Activated naive CD8-positive, alpha-beta T cell treated with anti-CD3 and anti-CD28 coated beads, Interleukin-2, amount 10 ng/mL, durations not matched to agents 7 days and 5 days (primary cell): ENCODE data around the gene RSBN1. TPM values are rescaled to one million over a fixed set of nuclear protein-coding genes. Genes with fewer than 3 reads are reported as not detected.

Experiments used
- ATAC-seq: fragments of 150-1000 bp; cut with Tn5 transposase; one replicate; pipeline ENCODE4 v1.10.0; 2021; ENCODE audit warnings: low read depth, moderate library complexity
- POLR2A ChIA-PET: fragments of 350-600 bp; sonication (Branson Sonifier 250); formaldehyde crosslinking; loops from one replicate; lab custom pipeline; 2021; ENCODE audit warnings: antibody characterized with exemption; lab: Charles Lee
- DNase-seq: peaks from one replicate; pipeline ENCODE4 v3.0.0; 2021
- H3K27ac Mint-ChIP-seq: one replicate; pipeline ENCODE4 v1.8.0; 2022; ENCODE audit warnings: mild to moderate bottlenecking, mixed read lengths
- H3K27me3 Mint-ChIP-seq: one replicate; pipeline ENCODE4 v1.8.0; 2022; ENCODE audit warnings: mild to moderate bottlenecking, moderate library complexity, mixed read lengths
- H3K36me3 Mint-ChIP-seq: one replicate; pipeline ENCODE4 v1.8.0; 2021; ENCODE audit warnings: mild to moderate bottlenecking, mixed read lengths
- H3K4me1 Mint-ChIP-seq: one replicate; pipeline ENCODE4 v1.8.0; 2021; ENCODE audit warnings: mixed read lengths
- H3K4me3 Mint-ChIP-seq: one replicate; pipeline ENCODE4 v1.8.0; 2022; ENCODE audit warnings: mild to moderate bottlenecking, moderate library complexity, mixed read lengths
- H3K9me3 Mint-ChIP-seq: one replicate; pipeline ENCODE4 v1.8.0; 2021; ENCODE audit warnings: mixed read lengths
- total RNA-seq, 2 experiments: library from RNA; stranded (reverse); gene quantifications; one replicate each; pipeline ENCODE4 v1.2.3, GENCODE V29; 2021

RSBN1 gene
- total RNA-seq, 2 experiments from 2014 or later, result 32.7 to 37.0 TPM

DNA sequence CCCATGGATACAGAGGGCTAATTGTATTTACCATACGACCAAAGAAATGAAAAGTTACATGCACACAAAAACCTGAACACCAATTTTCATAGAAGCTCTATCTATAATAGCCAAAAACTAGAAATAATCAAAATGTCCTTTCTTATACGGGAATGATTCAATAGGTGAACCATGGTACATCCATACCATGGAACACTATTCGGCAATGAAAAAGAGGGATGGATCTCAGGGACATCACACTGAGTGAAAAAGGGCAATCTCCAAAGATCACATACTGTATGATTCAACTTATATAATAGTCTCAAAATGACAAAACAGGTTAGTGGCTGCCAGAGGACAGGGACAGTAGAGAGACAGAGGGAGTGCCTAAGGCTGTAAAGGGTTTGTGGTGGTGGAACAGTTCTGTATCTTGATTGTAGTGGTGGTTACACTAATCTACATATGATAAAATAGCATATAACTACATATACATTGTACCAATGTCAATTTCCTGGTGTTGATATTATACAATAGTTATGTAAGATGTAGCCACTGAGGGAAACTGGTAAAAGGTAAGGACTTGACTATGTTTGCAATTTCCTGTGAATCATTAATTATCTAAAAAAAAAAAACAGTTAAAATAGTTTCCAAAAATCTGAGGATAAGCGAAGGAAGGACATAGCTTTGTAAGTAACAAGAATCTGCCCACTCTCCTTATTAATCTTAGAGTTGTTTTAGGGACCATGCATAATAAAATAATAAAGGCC, 3.7 kb downstream of the RSBN1 start:
- Mint-ChIP-seq H3K36me3 (peaks cover 35% of the 10 kb centered on the region), H3K9me3 (no peaks in the 10 kb centered on the region), H3K27me3 (no peaks in the 10 kb centered on the region), H3K4me1 (peaks cover 32% of the 10 kb centered on the region), H3K4me3 (peak overlapping the region; percentile 58), H3K27ac (peak overlapping the region; percentile 46)
- DNase-seq, result no peak
- POLR2A ChIA-PET, result interaction anchor here (0.6 kb wide), 1 partner anchor 97 kb away, joined by 5 read pairs; no protein-coding TSS in a partner anchor
- ATAC-seq, result no peak

DNA sequence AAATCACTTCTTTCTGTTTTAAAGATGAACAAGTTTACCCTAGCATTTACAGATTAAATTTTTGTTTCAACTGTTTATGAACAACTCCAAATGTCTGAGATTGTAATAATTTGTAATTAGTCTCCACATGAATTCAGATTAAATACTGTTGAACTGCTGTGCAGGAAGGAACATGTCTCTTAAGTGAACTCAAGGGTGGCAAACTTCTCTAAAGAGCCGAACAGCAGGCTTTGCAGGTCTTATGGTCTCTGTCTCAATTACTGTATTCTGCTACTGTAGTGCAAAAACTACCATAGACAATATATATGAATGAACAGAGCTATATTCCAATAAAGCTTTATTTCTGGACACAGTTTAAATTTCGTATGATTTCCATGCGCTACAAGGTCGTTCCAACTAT, 6.6 kb downstream of the RSBN1 start:
- Mint-ChIP-seq H3K36me3 (peaks cover 49% of the 10 kb centered on the region), H3K27me3 (no peaks in the 10 kb centered on the region), H3K27ac (no peak overlapping the region), H3K4me3 (no peak overlapping the region), H3K9me3 (peaks cover 2% of the 10 kb centered on the region), H3K4me1 (peaks cover 45% of the 10 kb centered on the region)
- ATAC-seq, result no peak
- DNase-seq, result no peak
- POLR2A ChIA-PET, result no interaction called here

GRCh38 chr1:113805256-113805531, 7.1 kb downstream of the RSBN1 start:
- Mint-ChIP-seq H3K27me3 (no peaks in the 10 kb centered on the region), H3K4me1 (peaks cover 47% of the 10 kb centered on the region), H3K27ac (no peak overlapping the region), H3K4me3 (no peak overlapping the region), H3K9me3 (peaks cover 2% of the 10 kb centered on the region), H3K36me3 (peaks cover 49% of the 10 kb centered on the region)
- POLR2A ChIA-PET, result no interaction called here
- no peak for ATAC-seq
- no peak for DNase-seq

- POLR2A ChIA-PET, result no interaction called here
- no peak overlapping the region for H3K27ac Mint-ChIP-seq
- H3K9me3 Mint-ChIP-seq, result peaks cover 2% of the 10 kb centered on the region
- H3K27me3 Mint-ChIP-seq, result no peaks in the 10 kb centered on the region
- H3K4me3 Mint-ChIP-seq, result no peak overlapping the region
- no peak for DNase-seq
- H3K4me1 Mint-ChIP-seq, result peaks cover 44% of the 10 kb centered on the region
- no peak for ATAC-seq
- H3K36me3 Mint-ChIP-seq, result peaks cover 47% of the 10 kb centered on the region
These were observed 7.6 kb downstream of the RSBN1 start for GRCh38 chr1:113804421-113805255.

DNA sequence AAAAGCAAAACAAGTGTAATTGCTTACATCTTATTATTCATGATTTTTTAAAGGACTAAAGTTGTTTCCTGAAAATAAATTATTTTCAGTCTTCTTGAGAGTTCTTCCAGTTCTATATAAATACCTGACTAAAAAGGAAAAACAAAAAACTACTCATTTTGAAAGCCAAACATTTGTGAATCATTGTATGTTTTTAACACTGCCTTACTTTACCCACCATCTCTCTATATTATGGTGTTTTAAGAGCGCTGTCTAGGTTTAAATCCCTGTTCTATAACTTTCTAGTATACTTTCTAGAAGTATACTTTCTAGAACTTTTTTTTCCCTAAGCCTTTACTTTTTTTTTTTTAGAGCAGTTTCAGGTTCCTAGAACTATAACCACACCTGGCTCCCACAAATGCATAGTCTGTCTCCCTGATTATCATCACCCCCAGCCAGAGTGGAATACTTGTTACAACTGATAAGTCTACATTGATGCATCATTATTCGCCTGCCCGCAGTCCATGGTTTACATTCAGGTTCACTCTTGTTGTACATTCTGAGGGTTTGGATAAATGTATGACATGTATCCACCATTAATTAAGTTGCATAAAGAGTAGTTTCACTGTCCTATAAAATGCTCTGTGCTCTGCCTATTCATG, 9.8 kb downstream of the RSBN1 start:
- H3K36me3 Mint-ChIP-seq, result peaks cover 51% of the 10 kb centered on the region
- ATAC-seq (no peak), DNase-seq (no peak)
- peaks cover 39% of the 10 kb centered on the region for H3K4me1 Mint-ChIP-seq
- peaks cover 2% of the 10 kb centered on the region for H3K9me3 Mint-ChIP-seq
- H3K27me3 Mint-ChIP-seq, result no peaks in the 10 kb centered on the region
- H3K4me3 Mint-ChIP-seq, result peak overlapping the region; percentile 2
- no peak overlapping the region for H3K27ac Mint-ChIP-seq
- POLR2A ChIA-PET, result no interaction called here

GRCh38 chr1:113800487-113800886, 11.8 kb downstream of the RSBN1 start:
- H3K36me3 Mint-ChIP-seq, result peaks cover 51% of the 10 kb centered on the region
- no peak overlapping the region for H3K27ac Mint-ChIP-seq
- POLR2A ChIA-PET, result no interaction called here
- H3K4me1 Mint-ChIP-seq, result peaks cover 41% of the 10 kb centered on the region
- H3K27me3 Mint-ChIP-seq, result no peaks in the 10 kb centered on the region
- DNase-seq (no peak), ATAC-seq (no peak)
- H3K4me3 Mint-ChIP-seq, result no peak overlapping the region
- peaks cover 2% of the 10 kb centered on the region for H3K9me3 Mint-ChIP-seq

- Mint-ChIP-seq H3K4me1 (peaks cover 37% of the 10 kb centered on the region), H3K4me3 (no peak overlapping the region), H3K27me3 (no peaks in the 10 kb centered on the region), H3K27ac (no peak overlapping the region), H3K36me3 (peaks cover 50% of the 10 kb centered on the region), H3K9me3 (no peaks in the 10 kb centered on the region)
- POLR2A ChIA-PET, result no interaction called here
- DNase-seq (no peak), ATAC-seq (no peak)
These were observed 14.8 kb downstream of the RSBN1 start for GRCh38 chr1:113797472-113797871.

DNA sequence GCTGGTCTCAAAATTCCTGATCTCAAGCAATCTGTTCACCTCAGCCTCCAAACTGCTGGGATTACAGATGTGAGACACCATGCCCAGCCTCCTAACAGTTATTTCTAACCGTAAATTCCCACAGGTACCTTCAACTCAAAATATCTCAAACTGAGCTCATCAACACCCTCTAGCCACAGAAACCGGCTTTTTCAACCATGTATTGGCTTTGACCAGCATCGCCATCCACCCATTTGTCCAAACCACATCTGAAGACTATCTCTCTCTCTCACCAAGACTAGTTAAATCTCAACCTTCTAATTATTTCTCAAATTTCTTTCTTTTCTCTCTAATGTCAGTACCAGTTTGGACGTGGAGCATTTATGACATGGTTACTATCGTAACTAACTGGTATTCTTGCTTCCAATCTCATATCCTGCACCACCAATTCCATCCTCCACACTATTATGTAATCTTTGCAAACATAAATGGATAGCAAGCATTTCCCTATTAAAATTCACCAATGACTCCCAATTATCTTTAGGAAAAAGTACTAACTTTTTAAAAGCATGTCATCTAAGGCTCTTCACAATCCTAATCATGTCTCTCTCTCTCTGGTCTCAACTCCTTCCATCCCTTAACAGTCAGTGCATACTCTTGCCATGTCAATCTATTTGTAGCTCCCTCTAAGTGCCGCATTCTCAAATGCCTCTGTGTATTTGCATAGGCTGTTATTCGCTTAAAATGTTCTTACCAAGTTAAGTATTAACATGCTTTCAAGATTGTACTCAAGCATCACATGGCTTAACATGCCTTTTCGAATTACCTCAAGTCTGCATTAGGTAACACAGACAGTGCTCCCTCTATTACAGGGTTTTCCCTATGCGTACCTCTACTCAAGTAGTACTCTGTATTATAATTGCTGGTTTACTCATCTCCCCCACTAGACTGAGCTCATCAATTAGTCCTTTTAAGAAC, 18.1 kb downstream of the RSBN1 start:
- peaks cover 67% of the 10 kb centered on the region for H3K36me3 Mint-ChIP-seq
- peak overlapping the region; percentile 1 for H3K27ac Mint-ChIP-seq
- POLR2A ChIA-PET, result no interaction called here
- DNase-seq (no peak), ATAC-seq (no peak)
- no peaks in the 10 kb centered on the region for H3K27me3 Mint-ChIP-seq
- no peak overlapping the region for H3K4me3 Mint-ChIP-seq
- H3K9me3 Mint-ChIP-seq, result no peaks in the 10 kb centered on the region
- peaks cover 40% of the 10 kb centered on the region for H3K4me1 Mint-ChIP-seq

- no peak overlapping the region for H3K4me3 Mint-ChIP-seq
- H3K4me1 Mint-ChIP-seq, result peaks cover 38% of the 10 kb centered on the region
- no peaks in the 10 kb centered on the region for H3K9me3 Mint-ChIP-seq
- H3K27me3 Mint-ChIP-seq, result no peaks in the 10 kb centered on the region
- H3K27ac Mint-ChIP-seq, result peak overlapping the region; percentile 62
- POLR2A ChIA-PET, result interaction anchor here (1.3 to 1.5 kb wide), 2 partner anchors 19 to 33 kb away, joined by 4 to 12 read pairs; partner anchors contain the start of gene RSBN1
- H3K36me3 Mint-ChIP-seq, result peaks cover 73% of the 10 kb centered on the region
- no peak for DNase-seq
- no peak for ATAC-seq
These were observed 19.3 kb downstream of the RSBN1 start for GRCh38 chr1:113792986-113793385.

DNA sequence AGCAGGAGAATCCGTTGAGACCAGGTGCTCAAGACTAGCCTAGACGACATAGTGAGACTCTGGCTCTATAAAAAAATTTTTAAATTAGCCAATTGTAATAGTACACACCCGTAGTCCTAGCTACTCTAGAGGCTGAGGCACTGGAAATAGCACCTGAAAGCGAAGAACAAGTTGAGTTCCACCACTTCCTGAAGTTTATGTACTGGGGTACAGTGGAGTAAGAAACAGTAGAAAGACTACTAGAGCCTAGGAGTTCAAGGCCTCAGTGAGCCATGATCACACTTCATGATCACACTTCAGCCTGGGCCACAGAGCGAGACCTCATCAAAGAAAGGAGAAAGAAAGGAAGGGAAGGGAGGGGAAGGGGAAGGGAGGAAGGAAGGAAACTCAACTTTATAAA, 19.8 kb downstream of the RSBN1 start:
- POLR2A ChIA-PET, result interaction anchor here (1.3 to 1.5 kb wide), 2 partner anchors 19 to 33 kb away, joined by 4 to 12 read pairs; partner anchors contain the start of gene RSBN1
- peaks cover 42% of the 10 kb centered on the region for H3K4me1 Mint-ChIP-seq
- H3K4me3 Mint-ChIP-seq, result peak overlapping the region; percentile 20
- no peak for DNase-seq
- ATAC-seq, result peak; percentile 89
- H3K9me3 Mint-ChIP-seq, result no peaks in the 10 kb centered on the region
- no peaks in the 10 kb centered on the region for H3K27me3 Mint-ChIP-seq
- peak overlapping the region; percentile 93 for H3K27ac Mint-ChIP-seq
- H3K36me3 Mint-ChIP-seq, result peaks cover 73% of the 10 kb centered on the region

DNA sequence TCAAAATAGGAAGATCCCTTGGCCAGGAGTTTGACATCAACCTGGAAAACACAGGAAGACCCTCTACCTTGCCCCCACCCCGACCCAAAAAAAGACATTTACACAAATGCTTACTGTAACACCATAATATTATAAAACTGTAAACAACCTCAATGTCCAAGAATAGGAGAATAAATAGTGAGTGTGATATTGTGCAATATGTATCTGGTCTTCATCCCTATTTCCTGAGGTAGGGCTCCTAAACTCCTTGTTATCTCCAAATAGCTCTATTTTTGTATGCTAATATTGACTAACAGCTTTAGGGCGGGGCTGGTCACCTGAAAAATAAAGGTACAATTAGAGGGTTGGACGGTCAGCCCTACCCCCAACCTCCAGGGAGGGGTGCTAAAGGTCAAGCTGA, 23.5 kb downstream of the RSBN1 start:
- Mint-ChIP-seq H3K27ac (no peak overlapping the region), H3K4me1 (peaks cover 48% of the 10 kb centered on the region), H3K4me3 (no peak overlapping the region), H3K9me3 (no peaks in the 10 kb centered on the region), H3K36me3 (peaks cover 61% of the 10 kb centered on the region), H3K27me3 (no peaks in the 10 kb centered on the region)
- ATAC-seq (no peak), DNase-seq (no peak)
- POLR2A ChIA-PET, result interaction anchor here (0.6 kb wide), 1 partner anchor 9 kb away, joined by 3 read pairs; no protein-coding TSS in a partner anchor

- Mint-ChIP-seq H3K27ac (no peak overlapping the region), H3K9me3 (no peaks in the 10 kb centered on the region), H3K36me3 (peaks cover 57% of the 10 kb centered on the region), H3K4me3 (no peak overlapping the region), H3K27me3 (no peaks in the 10 kb centered on the region), H3K4me1 (peaks cover 50% of the 10 kb centered on the region)
- ATAC-seq, result no peak
- POLR2A ChIA-PET, result no interaction called here
- DNase-seq, result no peak
These were observed 24.6 kb downstream of the RSBN1 start for GRCh38 chr1:113787663-113788062.
